ENCODE data around the gene ACSF3. TPM values are rescaled to one million over a fixed set of nuclear protein-coding genes. Genes with fewer than 3 reads are reported as not detected.
A peak's percentile ranks its signal among the peaks of the same experiment; 100 is the strongest.

Gene ACSF3
- total RNA-seq, 1 experiment from 2014 or later: 30.8 TPM

- H3K4me1 ChIP-seq (ENCODE audit: control insufficient read depth, insufficient read depth, low read length): peaks cover 2% of the 10 kb centered on the region; the same call in 1 of the 2 replicates
- no peaks in the 10 kb centered on the region for H3K36me3 ChIP-seq (ENCODE audit: control insufficient read depth, insufficient read depth, low read length)
- in situ Hi-C loops (cut with HindIII; ENCODE audit: low pct_unique_long_range_greater_than_20kb, low sequenced_read_pairs): no loop called here
- ChIA-PET POLR2A (no interaction called here), CTCF (no interaction called here)
- H3K4me3 ChIP-seq (ENCODE audit: low read depth in 2 of 2, low read length in 2 of 2): no peak overlapping the region
- intact Hi-C loops (cut with micrococcal nuclease; ENCODE audit: unreplicated experiment): no loop called here
- H3K9me3 ChIP-seq (ENCODE audit: control insufficient read depth, insufficient read depth, low read depth, low read length): no peaks in the 10 kb centered on the region
- no peak for DNase-seq (ENCODE audit: low read depth, low spot score)
- BruUV-seq (replicated peaks): no TSS peak
- no peak overlapping the region for H3K27ac ChIP-seq (ENCODE audit: low read length)
- no peaks in the 10 kb centered on the region for H3K27me3 ChIP-seq (ENCODE audit: control insufficient read depth, insufficient read depth, low read length)
- peak; percentile 43; the same call in 1 of the 2 replicates for ATAC-seq
- no peak for TF ChIP-seq POLR2AphosphoS5 (IDR thresholded peaks at IDR 0.05; ENCODE audit: low read depth, low read length)
- no peak for TF ChIP-seq CTCF (IDR thresholded peaks at IDR 0.05)
- no peak for TF ChIP-seq SIN3A (IDR thresholded peaks at IDR 0.05; ENCODE audit: borderline replicate concordance, insufficient read depth, low read depth, low read length)
Measured at GRCh38 chr16:89084814-89085612, 8.6 kb upstream of the ACSF3 start.

GRCh38 chr16:89085755-89086154, 7.9 kb upstream of the ACSF3 start:
- POLR2A ChIA-PET: interaction anchor here (0.6 to 0.8 kb wide), 2 partner anchors 46 to 157 kb away, joined by 3 to 4 read pairs; no protein-coding TSS in a partner anchor
- Histone ChIP-seq H3K9me3 (ENCODE audit: control insufficient read depth, insufficient read depth, low read depth, low read length) (no peaks in the 10 kb centered on the region), H3K4me3 (ENCODE audit: low read depth in 2 of 2, low read length in 2 of 2) (no peak overlapping the region), H3K27ac (ENCODE audit: low read length) (no peak overlapping the region), H3K4me1 (ENCODE audit: control insufficient read depth, insufficient read depth, low read length) (peaks cover 2% of the 10 kb centered on the region; the same call in 1 of the 2 replicates), H3K36me3 (ENCODE audit: control insufficient read depth, insufficient read depth, low read length) (no peaks in the 10 kb centered on the region), H3K27me3 (ENCODE audit: control insufficient read depth, insufficient read depth, low read length) (no peaks in the 10 kb centered on the region)
- no TSS peak for BruUV-seq (replicated peaks)
- CTCF ChIA-PET: no interaction called here
- DNase-seq (ENCODE audit: low read depth, low spot score) (no peak), ATAC-seq (no peak)
- TF ChIP-seq TCF7L2 (IDR thresholded peaks at IDR 0.05; ENCODE audit: low read depth, low read length) (no peak), SIN3A (IDR thresholded peaks at IDR 0.05; ENCODE audit: borderline replicate concordance, insufficient read depth, low read depth, low read length) (no peak), POLR2AphosphoS5 (IDR thresholded peaks at IDR 0.05; ENCODE audit: low read depth, low read length) (no peak), REST (IDR thresholded peaks at IDR 0.05; ENCODE audit: insufficient read depth in 1 of 2, low read depth in 2 of 2, low read length in 1 of 2) (no peak), CTCF (IDR thresholded peaks at IDR 0.05) (no peak)
- in situ Hi-C loops (cut with HindIII; ENCODE audit: low pct_unique_long_range_greater_than_20kb, low sequenced_read_pairs): no loop called here
- intact Hi-C loops (cut with micrococcal nuclease; ENCODE audit: unreplicated experiment): no loop called here

All from Panc1 (cell line).